HG03095 (cell line): ENCODE results near the gene MET.
"Not testable (repeated sequence)": the region's sequence is repeated elsewhere in the genome, so short reads cannot be mapped to it uniquely, and the experiment has no call there.

ENCODE experiments used
- ATAC-seq: cut with Tn5 transposase; IDR thresholded peaks from one replicate; pipeline ENCODE4 v1.9.1; 2021; ENCODE audit warnings: moderate library complexity; ENCODE audit not compliant: unreplicated experiment

MET gene

GRCh38 chr7:116746388-116746787 lies 74.4 kb downstream of the MET start:
- ATAC-seq, result not testable (repeated sequence)

- not testable (repeated sequence) for ATAC-seq
Measured at GRCh38 chr7:116751070-116751469, 79.1 kb downstream of the MET start.

GRCh38 chr7:116752305-116753074 lies 80.5 kb downstream of the MET start:
- ATAC-seq, result no peak

GRCh38 chr7:116753130-116753529 lies 81.1 kb downstream of the MET start:
- ATAC-seq, result no peak

GRCh38 chr7:116754186-116754585 lies 82.2 kb downstream of the MET start:
- no peak for ATAC-seq

GRCh38 chr7:116757283-116757682 lies 85.3 kb downstream of the MET start:
- no peak for ATAC-seq

- ATAC-seq, result not testable (repeated sequence)
Measured at GRCh38 chr7:116759642-116760041, 87.6 kb downstream of the MET start.

GRCh38 chr7:116762971-116763370 lies 91.0 kb downstream of the MET start:
- ATAC-seq, result no peak

GRCh38 chr7:116763647-116764046 lies 91.7 kb downstream of the MET start:
- no peak for ATAC-seq

- ATAC-seq, result no peak
Measured at GRCh38 chr7:116766881-116767280, 94.9 kb downstream of the MET start.

- ATAC-seq, result no peak
Measured at GRCh38 chr7:116769546-116769945, 97.5 kb downstream of the MET start.

GRCh38 chr7:116770941-116771340 lies 98.9 kb downstream of the MET start:
- ATAC-seq, result no peak

- no peak for ATAC-seq
Measured at GRCh38 chr7:116771640-116772039, 99.6 kb downstream of the MET start.

GRCh38 chr7:116772423-116772863 lies 100.4 kb downstream of the MET start:
- no peak for ATAC-seq

GRCh38 chr7:116772926-116773749 lies 101.1 kb downstream of the MET start:
- ATAC-seq, result no peak

GRCh38 chr7:116776046-116776445 lies 104.0 kb downstream of the MET start:
- no peak for ATAC-seq

- ATAC-seq, result no peak
Measured at GRCh38 chr7:116776610-116777289, 104.8 kb downstream of the MET start.

GRCh38 chr7:116777651-116778281 lies 105.8 kb downstream of the MET start:
- no peak for ATAC-seq

GRCh38 chr7:116779216-116779615 lies 107.2 kb downstream of the MET start:
- ATAC-seq, result no peak

- ATAC-seq, result no peak
Measured at GRCh38 chr7:116779931-116780330, 107.9 kb downstream of the MET start.

- ATAC-seq, result no peak
Measured at GRCh38 chr7:116780521-116780920, 108.5 kb downstream of the MET start.
